GM13977 (cell line): ENCODE results near the gene FAM187B.

Source experiments
- DNase-seq: peaks from one replicate; pipeline ENCODE4 v3.0.0; 2012; ENCODE audit warnings: low spot score
- in situ Hi-C: fragments of 300-500 bp; cut with MboI; formaldehyde crosslinking; loops from one replicate; pipeline ENCODE4 v1.12.0; 2022; ENCODE audit warnings: low sequenced_read_pairs, low pct_unique_long_range_greater_than_20kb, mixed read lengths, inconsistent platforms; ENCODE audit not compliant: unreplicated experiment
- TF ChIP-seq, protein P1 (sequence below): IDR thresholded peaks from 2 replicates; pipeline ENCODE4 v1.5.1; 2012; ENCODE audit warnings: mild to moderate bottlenecking, control low read depth; ENCODE audit not compliant: insufficient read depth; ENCODE audit errors: extremely low read depth, missing control alignments

The FAM187B gene

GRCh38 chr19:35216833-35217648 is 11.5 kb downstream of the FAM187B start:
- TF ChIP-seq, protein P1, sequence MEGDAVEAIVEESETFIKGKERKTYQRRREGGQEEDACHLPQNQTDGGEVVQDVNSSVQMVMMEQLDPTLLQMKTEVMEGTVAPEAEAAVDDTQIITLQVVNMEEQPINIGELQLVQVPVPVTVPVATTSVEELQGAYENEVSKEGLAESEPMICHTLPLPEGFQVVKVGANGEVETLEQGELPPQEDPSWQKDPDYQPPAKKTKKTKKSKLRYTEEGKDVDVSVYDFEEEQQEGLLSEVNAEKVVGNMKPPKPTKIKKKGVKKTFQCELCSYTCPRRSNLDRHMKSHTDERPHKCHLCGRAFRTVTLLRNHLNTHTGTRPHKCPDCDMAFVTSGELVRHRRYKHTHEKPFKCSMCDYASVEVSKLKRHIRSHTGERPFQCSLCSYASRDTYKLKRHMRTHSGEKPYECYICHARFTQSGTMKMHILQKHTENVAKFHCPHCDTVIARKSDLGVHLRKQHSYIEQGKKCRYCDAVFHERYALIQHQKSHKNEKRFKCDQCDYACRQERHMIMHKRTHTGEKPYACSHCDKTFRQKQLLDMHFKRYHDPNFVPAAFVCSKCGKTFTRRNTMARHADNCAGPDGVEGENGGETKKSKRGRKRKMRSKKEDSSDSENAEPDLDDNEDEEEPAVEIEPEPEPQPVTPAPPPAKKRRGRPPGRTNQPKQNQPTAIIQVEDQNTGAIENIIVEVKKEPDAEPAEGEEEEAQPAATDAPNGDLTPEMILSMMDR: peak; percentile 42
- no peak for DNase-seq
- in situ Hi-C loops: no loop called here

DNA sequence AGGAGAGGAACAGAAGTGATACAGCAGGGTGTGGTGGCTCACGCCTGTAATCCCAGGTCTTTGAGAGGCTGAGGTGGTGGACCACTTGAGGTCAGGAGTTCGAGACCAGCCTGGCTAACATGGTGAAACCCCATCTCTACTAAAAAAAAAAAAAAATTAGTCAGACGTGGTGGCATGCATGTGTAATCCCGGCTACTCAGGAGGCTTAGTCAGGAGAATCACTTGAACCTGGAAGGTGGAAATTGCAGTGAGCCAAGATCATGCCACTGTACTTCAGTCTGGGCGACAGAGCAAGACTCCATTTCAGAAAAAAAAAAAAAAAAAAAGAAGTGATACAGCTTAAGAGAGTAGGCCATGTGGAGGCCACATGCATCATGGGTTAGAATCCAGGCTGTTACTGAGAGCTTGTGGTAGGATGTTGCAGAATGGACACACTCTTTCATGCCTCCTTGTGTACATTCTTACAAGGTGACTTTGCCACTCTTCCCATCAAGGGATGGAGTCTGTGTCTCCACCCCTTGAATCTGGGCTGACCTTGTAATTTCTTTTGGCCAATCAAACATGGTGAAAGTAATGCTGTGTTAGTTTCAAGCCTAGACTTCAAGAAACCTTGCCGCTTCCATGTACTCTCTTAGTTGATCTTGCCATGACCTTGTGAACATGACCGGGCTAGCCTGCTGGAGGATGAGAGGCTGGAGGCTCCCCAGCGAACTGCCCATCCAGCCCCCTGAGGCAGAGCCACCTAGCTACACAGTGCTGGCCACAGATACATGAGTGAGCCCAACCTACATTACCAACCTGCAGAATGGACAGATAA is 12.3 kb downstream of the FAM187B start:
- in situ Hi-C loops: no loop called here
- DNase-seq: no peak
- TF ChIP-seq, protein P1: no peak

GRCh38 chr19:35214766-35215422 is 13.6 kb downstream of the FAM187B start:
- in situ Hi-C loops: no loop called here
- TF ChIP-seq, protein P1: no peak
- DNase-seq: no peak

- TF ChIP-seq, protein P1: no peak
- peak; percentile 39 for DNase-seq
- in situ Hi-C loops: no loop called here
Measured at GRCh38 chr19:35213663-35214632, 14.6 kb downstream of the FAM187B start.

DNA sequence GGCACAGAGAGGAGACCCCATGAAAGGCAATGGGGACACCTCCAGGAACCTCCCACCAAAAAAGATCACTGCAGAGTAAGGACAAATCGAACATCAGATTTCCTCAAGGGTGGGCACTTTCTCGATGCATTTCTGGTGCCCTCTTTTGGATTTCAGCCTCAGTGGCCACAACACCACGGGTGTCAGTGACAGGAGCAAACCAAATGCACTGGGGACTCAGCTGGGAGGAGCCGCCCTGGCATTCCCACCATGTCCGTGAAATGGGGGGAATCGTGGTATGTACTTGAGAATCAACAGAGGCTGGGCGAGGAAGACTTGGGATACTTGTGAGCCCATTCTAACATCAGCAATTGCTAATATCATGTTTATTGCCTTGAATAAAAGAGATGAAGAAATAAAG is 16.3 kb downstream of the FAM187B start:
- in situ Hi-C loops: no loop called here
- no peak for DNase-seq
- TF ChIP-seq, protein P1: no peak
